HL-60 (cell line): Measurements from ENCODE around the gene TMEM250.

Experiments used
- DNase-seq, 2 experiments: peaks; one replicate each; pipeline ENCODE4 v3.0.0-alpha.2; 2010 to 2020; ENCODE audit warnings: low read depth in 1 of 2, low spot score in 1 of 2
- H3K27ac ChIP-seq: fragments of 250-450 bp; sonication (Bioruptor Pico); replicated peaks from 2 replicates; pipeline ENCODE4 v1.5.1; 2020; ENCODE audit warnings: mild to moderate bottlenecking, moderate library complexity
- H3K27me3 ChIP-seq: fragments of 250-450 bp; sonication (Bioruptor Pico); 2 replicates; pipeline ENCODE4 v1.5.1; 2021; ENCODE audit warnings: mild to moderate bottlenecking, moderate library complexity; ENCODE audit not compliant: insufficient read depth, poor library complexity, severe bottlenecking
- H3K4me3 ChIP-seq: replicated peaks from 2 replicates; pipeline ENCODE4 v1.5.1; 2011; ENCODE audit warnings: mild to moderate bottlenecking, control low read depth, low read length; ENCODE audit not compliant: insufficient read depth
- CTCF ChIP-seq: IDR thresholded peaks from one replicate; pipeline ENCODE4 v1.5.1; 2011; ENCODE audit warnings: low read length, control low read depth, inconsistent platforms; ENCODE audit not compliant: insufficient read depth
- GABPA ChIP-seq: IDR thresholded peaks from 2 replicates; pipeline ENCODE4 v1.6.1; 2012; ENCODE audit warnings: low read depth
- POLR2AphosphoS5 ChIP-seq: IDR thresholded peaks from 2 replicates; pipeline ENCODE4 v1.6.1; 2012; ENCODE audit warnings: low read depth
- REST ChIP-seq: IDR thresholded peaks from 2 replicates; pipeline ENCODE4 v1.6.1; 2012; ENCODE audit warnings: low read depth; ENCODE audit not compliant: insufficient replicate concordance
- SPI1 ChIP-seq: IDR thresholded peaks from 2 replicates; pipeline ENCODE4 v1.6.1; 2012; ENCODE audit warnings: low read depth, mild to moderate bottlenecking, borderline replicate concordance

TMEM250 gene

GRCh38 chr9:136122425-136123383 lies 4.0 kb upstream of the TMEM250 start:
- peak; percentile 74 for TF ChIP-seq CTCF
- no peak for TF ChIP-seq GABPA
- TF ChIP-seq POLR2AphosphoS5 = no peak
- peak; percentile 51 to 66 for DNase-seq
- peaks cover 6% of the 10 kb centered on the region for H3K27me3 ChIP-seq
- H3K4me3 ChIP-seq = no peak overlapping the region
- no peak overlapping the region for H3K27ac ChIP-seq

GRCh38 chr9:136121801-136122200 lies 3.1 kb upstream of the TMEM250 start:
- no peak overlapping the region for H3K27ac ChIP-seq
- TF ChIP-seq POLR2AphosphoS5 (no peak), SPI1 (no peak), REST (no peak), GABPA (no peak), CTCF (no peak)
- DNase-seq = no peak
- no peak overlapping the region for H3K4me3 ChIP-seq
- peaks cover 6% of the 10 kb centered on the region for H3K27me3 ChIP-seq

- DNase-seq = no peak
- Histone ChIP-seq H3K4me3 (no peak overlapping the region), H3K27ac (no peak overlapping the region), H3K27me3 (no peaks in the 10 kb centered on the region)
- TF ChIP-seq CTCF (no peak), REST (no peak), GABPA (no peak), POLR2AphosphoS5 (no peak), SPI1 (no peak)
Observed at GRCh38 chr9:136120438-136120844, 1.8 kb upstream of the TMEM250 start.
